Upper lobe of right lung (tissue), 1 donor: ENCODE results near the gene SNAI1. TPM values are rescaled to one million over a fixed set of nuclear protein-coding genes. Genes with fewer than 3 reads are reported as not detected.

Experiments
- ATAC-seq: fragments of 200-7000 bp; cut with Tn5 transposase; one replicate; pipeline ENCODE4 v1.9.1; 2020; ENCODE audit warnings: mild to moderate bottlenecking, moderate library complexity
- DNase-seq: peaks from one replicate; pipeline ENCODE4 v3.0.0-alpha.2; 2020
- H3K27ac ChIP-seq: fragments of 200-600 bp; one replicate; pipeline ENCODE4 v1.8.0; 2022
- H3K27me3 ChIP-seq: fragments of 200-600 bp; one replicate; pipeline ENCODE4 v1.8.0; 2022; ENCODE audit warnings: mild to moderate bottlenecking
- H3K36me3 ChIP-seq: fragments of 200-600 bp; one replicate; pipeline ENCODE4 v1.8.0; 2022
- H3K4me1 ChIP-seq: fragments of 200-600 bp; one replicate; pipeline ENCODE4 v1.8.0; 2022
- H3K4me3 ChIP-seq: fragments of 200-600 bp; one replicate; pipeline ENCODE4 v1.8.0; 2022; ENCODE audit warnings: mild to moderate bottlenecking
- H3K9me3 ChIP-seq: fragments of 200-600 bp; one replicate; pipeline ENCODE4 v1.8.0; 2022
- CTCF ChIP-seq: fragments of 200-600 bp; IDR thresholded peaks from one replicate; pipeline ENCODE4 v1.8.0; 2022; ENCODE audit warnings: antibody characterized with exemption
- intact Hi-C: fragments of 100-400 bp; cut with DNase I; formaldehyde crosslinking; loops from one replicate; pipeline ENCODE4 v1.11.0; 2022
- total RNA-seq: library from RNA; stranded (reverse); fragmentation: NEBNext Ultra II Directional; extraction: Animal tissue kit (Norgen Biotek cat#: 25700); gene quantifications from one replicate; pipeline ENCODE4 v1.2.1, GENCODE V29; 2021
- donor health status: DM: no; HTN: yes; CAD: no; lungs with severe emphysema.

The SNAI1 gene
- total RNA-seq, 1 donor from 2014 or later, result 10.6 TPM

DNA sequence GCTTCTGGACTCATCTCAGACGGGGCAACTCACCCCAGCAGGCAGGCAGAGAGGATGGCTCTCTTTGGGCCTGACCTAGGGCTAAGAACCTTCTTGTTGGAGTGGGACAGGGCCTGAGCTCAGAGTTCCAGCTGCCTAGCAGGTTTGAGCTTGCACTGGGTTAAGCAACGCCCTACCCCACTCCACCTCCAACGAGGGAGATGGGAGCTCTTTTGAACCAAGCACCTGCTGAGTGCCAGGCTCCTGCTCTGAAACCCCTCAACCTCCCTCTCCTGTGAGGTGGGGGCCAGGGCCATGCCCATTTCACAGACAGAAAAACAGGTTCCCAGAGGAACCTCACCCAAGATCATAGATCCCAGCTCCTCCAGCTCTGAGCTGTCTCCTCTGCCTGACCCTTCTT, 54.3 kb downstream of the SNAI1 start:
- no peak for TF ChIP-seq CTCF
- DNase-seq, result no peak
- Histone ChIP-seq H3K4me3 (no peak overlapping the region), H3K4me1 (peaks cover 14% of the 10 kb centered on the region), H3K9me3 (no peaks in the 10 kb centered on the region), H3K27me3 (no peaks in the 10 kb centered on the region), H3K36me3 (no peaks in the 10 kb centered on the region), H3K27ac (no peak overlapping the region)
- intact Hi-C loops, result no loop called here
- ATAC-seq, result no peak

DNA sequence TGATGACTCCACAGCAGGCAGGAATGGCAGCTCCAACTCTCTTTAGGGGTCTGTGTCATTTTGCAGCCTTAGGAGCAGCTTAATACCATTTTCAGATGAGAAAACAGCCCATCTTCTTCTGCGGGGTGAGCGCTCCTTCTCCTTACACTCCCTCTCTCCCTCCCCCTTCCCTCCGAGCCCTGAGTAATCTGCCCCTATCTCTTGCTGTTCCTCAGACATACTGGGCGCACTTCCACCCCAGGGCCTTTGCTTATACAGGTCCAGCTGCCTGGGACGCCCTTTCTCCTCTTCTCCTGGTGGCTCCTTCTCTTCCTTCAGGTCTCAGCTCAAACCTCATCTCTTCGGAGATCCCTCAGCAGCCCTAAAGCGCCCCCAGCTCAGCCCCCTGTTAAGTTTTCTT, 54.8 kb downstream of the SNAI1 start:
- TF ChIP-seq CTCF, result no peak
- Histone ChIP-seq H3K9me3 (no peaks in the 10 kb centered on the region), H3K36me3 (no peaks in the 10 kb centered on the region), H3K27me3 (no peaks in the 10 kb centered on the region), H3K27ac (no peak overlapping the region), H3K4me3 (no peak overlapping the region), H3K4me1 (peaks cover 14% of the 10 kb centered on the region)
- ATAC-seq (no peak), DNase-seq (no peak)
- intact Hi-C loops, result no loop called here

- ATAC-seq (no peak), DNase-seq (no peak)
- Histone ChIP-seq H3K36me3 (no peaks in the 10 kb centered on the region), H3K4me1 (peaks cover 13% of the 10 kb centered on the region), H3K9me3 (no peaks in the 10 kb centered on the region), H3K4me3 (no peak overlapping the region), H3K27me3 (no peaks in the 10 kb centered on the region), H3K27ac (no peak overlapping the region)
- no peak for TF ChIP-seq CTCF
- intact Hi-C loops, result no loop called here
Observed at GRCh38 chr20:50038169-50038568, 55.4 kb downstream of the SNAI1 start.

Other genes with a start within 250 kb of the SNAI1 start
- gene SLC9A8, start 170.2 kb upstream of the SNAI1 start, total RNA-seq, result 15.0 TPM
- gene SPATA2, start 67.5 kb upstream of the SNAI1 start, total RNA-seq, result 8.7 TPM
- 74.7 TPM for gene RNF114, start 46.6 kb upstream of the SNAI1 start, total RNA-seq
- 83.2 TPM for gene UBE2V1, start 130.2 kb downstream of the SNAI1 start, total RNA-seq
- 31.3 TPM for gene PEDS1, start 170.7 kb downstream of the SNAI1 start, total RNA-seq
- 271 TPM for gene CEBPB, start 207.8 kb downstream of the SNAI1 start, total RNA-seq